ENCODE results near the gene DES. TPM values are rescaled to one million over a fixed set of nuclear protein-coding genes. Genes with fewer than 3 reads are reported as not detected.

DES gene
- total and polyA plus RNA-seq, 2 of the 13 experiments (the other 11 are each of a cell fraction or from before 2014, with no cell fraction given) = not detected

DNA sequence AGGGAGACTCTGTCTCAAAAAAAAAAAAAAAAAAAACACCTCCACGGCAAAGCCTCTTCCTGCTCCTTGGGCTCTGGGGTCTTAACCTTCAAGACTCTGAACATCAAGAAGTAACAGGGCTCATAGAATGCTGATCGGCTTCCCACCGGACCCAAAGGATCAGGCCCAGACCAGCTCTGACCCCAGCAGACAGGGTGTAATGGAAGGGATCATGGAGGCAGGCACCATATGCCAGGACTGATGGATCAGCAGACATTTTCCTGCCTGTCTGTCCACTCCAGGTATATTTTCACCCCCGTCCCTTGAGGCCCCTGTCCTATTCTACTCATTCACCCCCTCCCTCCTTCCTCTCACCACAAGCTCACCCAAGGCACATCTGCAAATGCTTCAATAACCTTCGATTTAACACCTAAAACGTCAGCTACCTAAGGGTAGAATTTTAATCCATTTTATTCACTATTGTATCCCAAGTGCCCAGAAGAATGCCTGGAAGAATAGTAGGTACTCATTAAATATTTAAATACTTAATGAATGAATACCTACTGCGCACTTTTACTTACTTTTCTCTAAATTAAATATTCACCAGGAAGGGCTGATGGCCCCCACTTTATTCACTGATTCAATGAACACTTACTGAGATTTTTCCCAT lies 11.9 kb downstream of the DES start:
- Histone ChIP-seq H3K27ac (ENCODE audit: extremely low read length, insufficient read depth, low read length) (no peak overlapping the region), H3K27me3 (ENCODE audit: control insufficient read depth in 1 of 2, insufficient read depth in 2 of 2, low read length in 2 of 2) (peaks cover 14 to 62% of the 10 kb centered on the region in 2 experiments), H3K4me1 (ENCODE audit: insufficient read depth, low read length) (no peaks in the 10 kb centered on the region), H3K4me2 (ENCODE audit: low read depth, low read length) (no peak overlapping the region), H4K20me1 (ENCODE audit: insufficient read depth, low read length) (no peaks in the 10 kb centered on the region), H2AFZ (ENCODE audit: low read length) (no peak overlapping the region), H3K36me3 (replicated peaks in 1 of 2; ENCODE audit: control insufficient read depth in 1 of 2, insufficient read depth in 2 of 2, low read length in 2 of 2) (no peaks in the 10 kb centered on the region), H3K9me3 (ENCODE audit: low read length) (no peaks in the 10 kb centered on the region), H3K9ac (ENCODE audit: insufficient read depth, low read depth, low read length) (no peak overlapping the region), H3K4me3 (replicated peaks in 1 of 3; ENCODE audit: insufficient read depth in 1 of 3, low read depth in 2 of 3, low read length in 3 of 3) (no peak overlapping the region), H3K79me2 (ENCODE audit: insufficient read depth, low read length) (no peaks in the 10 kb centered on the region)
- WGBS (ENCODE audit: low lambda C conversion rate) = 49% methylated on average over 7 of the region's 7 CpGs
- ChIA-PET POLR2A (no interaction called here), CTCF (ENCODE audit: low intra/inter-chr PET ratio, low total read pairs) (interaction anchor here (1.6 kb wide), 1 partner anchor 100 kb away, joined by 11 read pairs; no protein-coding TSS in a partner anchor)
- intact Hi-C loops (cut with micrococcal nuclease; ENCODE audit: unreplicated experiment) (loop anchor here (1.0 to 2.0 kb wide), 2 partner anchors 29 to 100 kb away; no protein-coding TSS in a partner anchor), in situ Hi-C loops (cut with HindIII; ENCODE audit: extremely low pct_ligation_motif_present, low pct_unique_long_range_greater_than_20kb) (no loop called here)
- no peak for FAIRE-seq
- no peak for ATAC-seq
- BruUV-seq (replicated peaks) = no TSS peak
- no peak for DNase-seq (ENCODE audit: low spot score)
- TF ChIP-seq ARHGAP35 (CRISPR knock-in tag; IDR thresholded peaks at IDR 0.05; ENCODE audit: borderline replicate concordance) = no peak
- TF ChIP-seq ZNF720 (CRISPR knock-in tag; IDR thresholded peaks at IDR 0.05) = no peak
- no peak for TF ChIP-seq ZNF468 (CRISPR knock-in tag; IDR thresholded peaks at IDR 0.05)
- TF ChIP-seq GTF3A (CRISPR knock-in tag; conservative IDR thresholded peaks at IDR 0.05) = no peak
- no peak for TF ChIP-seq NFE2 (CRISPR knock-in tag; IDR thresholded peaks at IDR 0.05)
- TF ChIP-seq, protein P1, sequence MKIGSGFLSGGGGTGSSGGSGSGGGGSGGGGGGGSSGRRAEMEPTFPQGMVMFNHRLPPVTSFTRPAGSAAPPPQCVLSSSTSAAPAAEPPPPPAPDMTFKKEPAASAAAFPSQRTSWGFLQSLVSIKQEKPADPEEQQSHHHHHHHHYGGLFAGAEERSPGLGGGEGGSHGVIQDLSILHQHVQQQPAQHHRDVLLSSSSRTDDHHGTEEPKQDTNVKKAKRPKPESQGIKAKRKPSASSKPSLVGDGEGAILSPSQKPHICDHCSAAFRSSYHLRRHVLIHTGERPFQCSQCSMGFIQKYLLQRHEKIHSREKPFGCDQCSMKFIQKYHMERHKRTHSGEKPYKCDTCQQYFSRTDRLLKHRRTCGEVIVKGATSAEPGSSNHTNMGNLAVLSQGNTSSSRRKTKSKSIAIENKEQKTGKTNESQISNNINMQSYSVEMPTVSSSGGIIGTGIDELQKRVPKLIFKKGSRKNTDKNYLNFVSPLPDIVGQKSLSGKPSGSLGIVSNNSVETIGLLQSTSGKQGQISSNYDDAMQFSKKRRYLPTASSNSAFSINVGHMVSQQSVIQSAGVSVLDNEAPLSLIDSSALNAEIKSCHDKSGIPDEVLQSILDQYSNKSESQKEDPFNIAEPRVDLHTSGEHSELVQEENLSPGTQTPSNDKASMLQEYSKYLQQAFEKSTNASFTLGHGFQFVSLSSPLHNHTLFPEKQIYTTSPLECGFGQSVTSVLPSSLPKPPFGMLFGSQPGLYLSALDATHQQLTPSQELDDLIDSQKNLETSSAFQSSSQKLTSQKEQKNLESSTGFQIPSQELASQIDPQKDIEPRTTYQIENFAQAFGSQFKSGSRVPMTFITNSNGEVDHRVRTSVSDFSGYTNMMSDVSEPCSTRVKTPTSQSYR (CRISPR knock-in tag; IDR thresholded peaks at IDR 0.05; ENCODE audit: borderline replicate concordance) = no peak
- TF ChIP-seq NBN (conservative IDR thresholded peaks at IDR 0.05) = no peak
- no peak for TF ChIP-seq ZNF883 (CRISPR knock-in tag; IDR thresholded peaks at IDR 0.05; ENCODE audit: not compliant biosample characterization)
- TF ChIP-seq HINFP (CRISPR knock-in tag; IDR thresholded peaks at IDR 0.05; ENCODE audit: low read depth) = no peak
- TF ChIP-seq ZNF335 (CRISPR knock-in tag; IDR thresholded peaks at IDR 0.05) = no peak
- TF ChIP-seq ZNF552 (CRISPR knock-in tag; IDR thresholded peaks at IDR 0.05; ENCODE audit: borderline replicate concordance) = no peak
- TF ChIP-seq SAFB2 (CRISPR knock-in tag; IDR thresholded peaks at IDR 0.05; ENCODE audit: borderline replicate concordance, low read depth) = no peak
- TF ChIP-seq, protein P2, sequence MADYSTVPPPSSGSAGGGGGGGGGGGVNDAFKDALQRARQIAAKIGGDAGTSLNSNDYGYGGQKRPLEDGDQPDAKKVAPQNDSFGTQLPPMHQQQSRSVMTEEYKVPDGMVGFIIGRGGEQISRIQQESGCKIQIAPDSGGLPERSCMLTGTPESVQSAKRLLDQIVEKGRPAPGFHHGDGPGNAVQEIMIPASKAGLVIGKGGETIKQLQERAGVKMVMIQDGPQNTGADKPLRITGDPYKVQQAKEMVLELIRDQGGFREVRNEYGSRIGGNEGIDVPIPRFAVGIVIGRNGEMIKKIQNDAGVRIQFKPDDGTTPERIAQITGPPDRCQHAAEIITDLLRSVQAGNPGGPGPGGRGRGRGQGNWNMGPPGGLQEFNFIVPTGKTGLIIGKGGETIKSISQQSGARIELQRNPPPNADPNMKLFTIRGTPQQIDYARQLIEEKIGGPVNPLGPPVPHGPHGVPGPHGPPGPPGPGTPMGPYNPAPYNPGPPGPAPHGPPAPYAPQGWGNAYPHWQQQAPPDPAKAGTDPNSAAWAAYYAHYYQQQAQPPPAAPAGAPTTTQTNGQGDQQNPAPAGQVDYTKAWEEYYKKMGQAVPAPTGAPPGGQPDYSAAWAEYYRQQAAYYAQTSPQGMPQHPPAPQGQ (CRISPR knock-in tag; IDR thresholded peaks at IDR 0.05; ENCODE audit: borderline replicate concordance) = no peak
- TF ChIP-seq, protein P3, sequence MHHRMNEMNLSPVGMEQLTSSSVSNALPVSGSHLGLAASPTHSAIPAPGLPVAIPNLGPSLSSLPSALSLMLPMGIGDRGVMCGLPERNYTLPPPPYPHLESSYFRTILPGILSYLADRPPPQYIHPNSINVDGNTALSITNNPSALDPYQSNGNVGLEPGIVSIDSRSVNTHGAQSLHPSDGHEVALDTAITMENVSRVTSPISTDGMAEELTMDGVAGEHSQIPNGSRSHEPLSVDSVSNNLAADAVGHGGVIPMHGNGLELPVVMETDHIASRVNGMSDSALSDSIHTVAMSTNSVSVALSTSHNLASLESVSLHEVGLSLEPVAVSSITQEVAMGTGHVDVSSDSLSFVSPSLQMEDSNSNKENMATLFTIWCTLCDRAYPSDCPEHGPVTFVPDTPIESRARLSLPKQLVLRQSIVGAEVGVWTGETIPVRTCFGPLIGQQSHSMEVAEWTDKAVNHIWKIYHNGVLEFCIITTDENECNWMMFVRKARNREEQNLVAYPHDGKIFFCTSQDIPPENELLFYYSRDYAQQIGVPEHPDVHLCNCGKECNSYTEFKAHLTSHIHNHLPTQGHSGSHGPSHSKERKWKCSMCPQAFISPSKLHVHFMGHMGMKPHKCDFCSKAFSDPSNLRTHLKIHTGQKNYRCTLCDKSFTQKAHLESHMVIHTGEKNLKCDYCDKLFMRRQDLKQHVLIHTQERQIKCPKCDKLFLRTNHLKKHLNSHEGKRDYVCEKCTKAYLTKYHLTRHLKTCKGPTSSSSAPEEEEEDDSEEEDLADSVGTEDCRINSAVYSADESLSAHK (CRISPR knock-in tag; IDR thresholded peaks at IDR 0.05; ENCODE audit: borderline replicate concordance) = no peak

Data from HepG2 (cell line).